Panc1 (cell line): ENCODE data around the gene PIGM. TPM values are rescaled to one million over a fixed set of nuclear protein-coding genes. Genes with fewer than 3 reads are reported as not detected.

Experiments
- ATAC-seq: fragments of 200-7000 bp; cut with Tn5 transposase; 2 replicates; pipeline ENCODE4 v1.9.1; 2020; ENCODE audit warnings: mild to moderate bottlenecking, moderate library complexity
- BruUV-seq: library from RNA; stranded (reverse); fragments of 400-500 nt; replicated peaks from 2 replicates; lab custom pipeline; 2021; lab: Mats Ljungman, UMichigan
- CTCF ChIA-PET: fragments of 300-600 bp; sonication (Branson Sonifier 250); formaldehyde crosslinking; loops from one replicate; lab custom pipeline; 2022; ENCODE audit warnings: antibody characterized with exemption; lab: Charles Lee
- POLR2A ChIA-PET: fragments of 300-600 bp; sonication (Branson Sonifier 250); formaldehyde crosslinking; loops from one replicate; lab custom pipeline; 2022; ENCODE audit warnings: antibody characterized with exemption; lab: Charles Lee
- DNase-seq: peaks from one replicate; pipeline ENCODE4 v3.0.0-alpha.2; 2010; ENCODE audit warnings: low read depth, low spot score
- H3K27ac ChIP-seq: 2 replicates; pipeline ENCODE4 v1.5.1; 2011; ENCODE audit warnings: mild to moderate bottlenecking, low read length, inconsistent platforms
- H3K27me3 ChIP-seq: fragments of 200-500 bp; sonication (Bioruptor generic); 2 replicates; pipeline ENCODE4 v1.6.0; 2014; ENCODE audit warnings: low read length, inconsistent platforms; ENCODE audit not compliant: control insufficient read depth, insufficient read depth
- H3K36me3 ChIP-seq: fragments of 200-500 bp; sonication (Bioruptor generic); 2 replicates; pipeline ENCODE4 v1.5.1; 2014; ENCODE audit warnings: inconsistent platforms, mild to moderate bottlenecking, low read length, moderate library complexity; ENCODE audit not compliant: control insufficient read depth, insufficient read depth
- H3K4me1 ChIP-seq: 2 replicates; pipeline ENCODE4 v1.5.1; 2011; ENCODE audit warnings: inconsistent platforms, mild to moderate bottlenecking, low read length, moderate library complexity; ENCODE audit not compliant: control insufficient read depth, insufficient read depth
- H3K4me3 ChIP-seq, 2 experiments: 2 replicates each; pipeline ENCODE4 v1.5.1; 2011 to 2012; ENCODE audit warnings: low read depth in 2 of 2, low read length in 2 of 2, mild to moderate bottlenecking in 2 of 2, inconsistent platforms in 1 of 2, moderate library complexity in 1 of 2
- H3K9me3 ChIP-seq: fragments of 200-500 bp; sonication (Bioruptor generic); 2 replicates; pipeline ENCODE4 v1.5.1; 2014; ENCODE audit warnings: low read depth, mild to moderate bottlenecking, inconsistent platforms, low read length, moderate library complexity; ENCODE audit not compliant: control insufficient read depth, insufficient read depth
- CTCF ChIP-seq: fragments of 450-650 bp; IDR thresholded peaks from 2 replicates; pipeline ENCODE4 v1.5.1; 2017; ENCODE audit warnings: mild to moderate bottlenecking
- POLR2AphosphoS5 ChIP-seq: IDR thresholded peaks from 2 replicates; pipeline ENCODE4 v1.6.1; 2012; ENCODE audit warnings: mild to moderate bottlenecking, low read depth, low read length, moderate library complexity
- REST ChIP-seq, 2 experiments: IDR thresholded peaks; 2 replicates each; pipeline ENCODE4 v1.6.1; 2011 to 2012; ENCODE audit warnings: low read depth in 2 of 2, control low read depth in 1 of 2, low read length in 1 of 2, mild to moderate bottlenecking in 1 of 2, moderate library complexity in 1 of 2; ENCODE audit not compliant: insufficient read depth in 1 of 2
- SIN3A ChIP-seq: IDR thresholded peaks from 2 replicates; pipeline ENCODE4 v1.6.1; 2012; ENCODE audit warnings: low read depth, mild to moderate bottlenecking, low read length, moderate library complexity, borderline replicate concordance; ENCODE audit not compliant: insufficient read depth
- TCF7L2 ChIP-seq: IDR thresholded peaks from 2 replicates; pipeline ENCODE4 v1.6.1; 2011; ENCODE audit warnings: mild to moderate bottlenecking, low read depth, low read length, inconsistent platforms
- in situ Hi-C: cut with HindIII; loops from 2 replicates; pipeline ENCODE4 v1.10.0; 2016; ENCODE audit warnings: low sequenced_read_pairs, low pct_unique_long_range_greater_than_20kb
- intact Hi-C: fragments of 100-400 bp; cut with micrococcal nuclease; formaldehyde crosslinking; loops from one replicate; pipeline ENCODE4 v1.10.0; 2022; ENCODE audit not compliant: unreplicated experiment
- total RNA-seq: library from RNA; stranded (reverse); gene quantifications from one replicate; pipeline ENCODE4 v1.2.1, GENCODE V29; 2021; ENCODE audit not compliant: unreplicated experiment

PIGM gene
- total RNA-seq, 1 experiment from 2014 or later = 4.4 TPM

GRCh38 chr1:160009081-160009480 lies 22.7 kb downstream of the PIGM start:
- no peak overlapping the region for H3K27ac ChIP-seq
- no peak for DNase-seq
- no peak overlapping the region for H3K4me3 ChIP-seq
- H3K9me3 ChIP-seq = no peaks in the 10 kb centered on the region
- ATAC-seq = no peak
- ChIA-PET CTCF (no interaction called here), POLR2A (no interaction called here)
- H3K36me3 ChIP-seq = no peaks in the 10 kb centered on the region
- intact Hi-C loops (loop anchor here (5.0 kb wide), 2 partner anchors 212 to 227 kb away; partner anchors contain the start of gene DUSP23), in situ Hi-C loops (no loop called here)
- H3K27me3 ChIP-seq = peaks cover 3% of the 10 kb centered on the region; the same call in 1 of the 2 replicates
- no TSS peak for BruUV-seq
- TF ChIP-seq SIN3A = no peak
- no peak for TF ChIP-seq POLR2AphosphoS5
- no peak for TF ChIP-seq REST (IDR thresholded peaks at IDR 0.05; ENCODE audit: insufficient read depth in 1 of 2, low read depth in 2 of 2, low read length in 1 of 2)
- TF ChIP-seq TCF7L2 = no peak
- no peak for TF ChIP-seq CTCF
- no peaks in the 10 kb centered on the region for H3K4me1 ChIP-seq

GRCh38 chr1:160007577-160008200 lies 24.1 kb downstream of the PIGM start:
- POLR2A ChIA-PET = no interaction called here
- Histone ChIP-seq H3K27ac (no peak overlapping the region), H3K9me3 (no peaks in the 10 kb centered on the region), H3K4me1 (no peaks in the 10 kb centered on the region), H3K4me3 (no peak overlapping the region), H3K36me3 (no peaks in the 10 kb centered on the region), H3K27me3 (peaks cover 2% of the 10 kb centered on the region; the same call in 1 of the 2 replicates)
- in situ Hi-C loops (no loop called here), intact Hi-C loops (loop anchor here (5.0 kb wide), 2 partner anchors 210 to 225 kb away; partner anchors contain the start of gene DUSP23)
- ATAC-seq (0 out of 2 replicates have a peak, but pooled peaks have one; percentile 61), DNase-seq (no peak)
- no TSS peak for BruUV-seq
- TF ChIP-seq REST (IDR thresholded peaks at IDR 0.05; ENCODE audit: insufficient read depth in 1 of 2, low read depth in 2 of 2, low read length in 1 of 2) (no peak), CTCF (peak; percentile 74)
- CTCF ChIA-PET = interaction anchor here (0.6 to 1.9 kb wide), 18 partner anchors 13 to 804 kb away, joined by 3 to 18 read pairs (median 6); partner anchors contain the start of genes SLAMF9 and TAGLN2
